Endothelial cell of umbilical vein (primary cell): ENCODE measurements around the gene MEIS3. TPM values are rescaled to one million over a fixed set of nuclear protein-coding genes. Genes with fewer than 3 reads are reported as not detected.

Source experiments
- BruUV-seq: library from RNA; stranded (reverse); fragments of 400-500 nt; replicated peaks from 2 replicates; lab custom pipeline; 2021; lab: Mats Ljungman, UMichigan
- CTCF ChIA-PET: fragments of 300-600, 350-600 bp; sonication (Branson Sonifier 250); formaldehyde crosslinking; loops from one replicate; lab custom pipeline; 2021; ENCODE audit warnings: antibody characterized with exemption, inconsistent platforms; lab: Charles Lee
- POLR2A ChIA-PET: fragments of 300-600, 350-600 bp; sonication (Branson Sonifier 250); formaldehyde crosslinking; loops from one replicate; lab custom pipeline; 2021; ENCODE audit warnings: antibody characterized with exemption, inconsistent platforms; lab: Charles Lee
- DNase-seq: peaks from one replicate; pipeline ENCODE4 v3.0.0-alpha.2; 2011; ENCODE audit warnings: low read depth, low spot score
- FAIRE-seq: peaks from 2 replicates; lab custom pipeline; 2011; peaks lifted over from hg19 to GRCh38; lab: Jason Lieb, UNC
- H2AFZ ChIP-seq: 2 replicates; pipeline ENCODE4 v1.6.0; 2012; ENCODE audit warnings: low read depth, low read length, control low read depth, inconsistent platforms
- H3K27ac ChIP-seq: 2 replicates; pipeline ENCODE4 v1.5.1; 2011; ENCODE audit warnings: low read depth, mild to moderate bottlenecking, control low read depth, low read length, moderate library complexity; ENCODE audit not compliant: insufficient read depth
- H3K27me3 ChIP-seq, 2 experiments: 2 replicates each; pipeline versions ENCODE4 v1.6.0 to v1.6.1; 2011; ENCODE audit warnings: low read length in 2 of 2, mixed read lengths in 1 of 2; ENCODE audit not compliant: control insufficient read depth in 2 of 2, insufficient read depth in 2 of 2
- H3K36me3 ChIP-seq, 2 experiments: 2 replicates in 1 of 2; 3 replicates in 1 of 2; pipeline ENCODE4 v1.5.1; 2011; ENCODE audit warnings: low read length in 2 of 2, mild to moderate bottlenecking in 1 of 2, moderate library complexity in 1 of 2; ENCODE audit not compliant: control insufficient read depth in 2 of 2, insufficient read depth in 2 of 2; ENCODE audit errors: extremely low read depth in 1 of 2
- H3K4me1 ChIP-seq: 3 replicates; pipeline ENCODE4 v1.5.1; 2011; ENCODE audit warnings: mild to moderate bottlenecking, low read length; ENCODE audit not compliant: control insufficient read depth, insufficient read depth; ENCODE audit errors: extremely low read depth
- H3K4me2 ChIP-seq: 2 replicates; pipeline ENCODE4 v1.6.1; 2011; ENCODE audit warnings: low read length, control low read depth, mixed read lengths; ENCODE audit not compliant: insufficient read depth
- H3K4me3 ChIP-seq, 3 experiments: fragments of 200-600 bp in 1 of 3; sonication (generic), shearing (Covaris generic) in 1 of 3; replicated peaks in 1 of 3; 2 replicates each; pipeline ENCODE4 v1.5.1; 2011 to 2016; ENCODE audit warnings: control low read depth in 3 of 3, low read length in 3 of 3, mild to moderate bottlenecking in 2 of 3, inconsistent platforms in 1 of 3, low read depth in 1 of 3, moderate library complexity in 1 of 3; ENCODE audit not compliant: insufficient read depth in 1 of 3
- H3K79me2 ChIP-seq: 2 replicates; pipeline ENCODE4 v1.6.0; 2012; ENCODE audit warnings: low read length, inconsistent platforms; ENCODE audit not compliant: control insufficient read depth, insufficient read depth
- H3K9ac ChIP-seq: replicated peaks from 2 replicates; pipeline ENCODE3; 2011; ENCODE audit warnings: low read length, control low read depth; ENCODE audit not compliant: insufficient read depth; ENCODE audit errors: extremely low read depth
- H3K9me1 ChIP-seq: replicated peaks from 3 replicates; pipeline ENCODE4 v1.6.0; 2011; ENCODE audit warnings: mild to moderate bottlenecking, low read length; ENCODE audit not compliant: control insufficient read depth, insufficient read depth; ENCODE audit errors: extremely low read depth
- H3K9me3 ChIP-seq: replicated peaks from 2 replicates; pipeline ENCODE4 v1.5.1; 2012; ENCODE audit warnings: low read length, inconsistent platforms; ENCODE audit not compliant: control insufficient read depth, insufficient read depth
- H4K20me1 ChIP-seq: replicated peaks from 2 replicates; pipeline ENCODE3; 2011; ENCODE audit warnings: mild to moderate bottlenecking, low read length; ENCODE audit not compliant: control insufficient read depth, insufficient read depth; ENCODE audit errors: extremely low read depth
- CTCF ChIP-seq, 2 donors: IDR thresholded peaks; 1 replicate in 1 of 2; 2 replicates in 1 of 2; pipeline ENCODE4 v1.5.1; 2011; ENCODE audit warnings: low read length in 2 of 2, mild to moderate bottlenecking in 2 of 2, moderate library complexity in 2 of 2, control low read depth in 1 of 2, inconsistent platforms in 1 of 2, low read depth in 1 of 2; ENCODE audit not compliant: insufficient read depth in 1 of 2; ENCODE audit errors: extremely low read depth in 1 of 2
- EZH2 ChIP-seq: IDR thresholded peaks from 2 replicates; pipeline ENCODE4 v1.6.1; 2012; ENCODE audit warnings: borderline replicate concordance, low read depth, mild to moderate bottlenecking, moderate library complexity, low read length, inconsistent platforms; ENCODE audit not compliant: severe bottlenecking
- FOS ChIP-seq: IDR thresholded peaks from 2 replicates; pipeline ENCODE4 v1.6.1; 2011; ENCODE audit warnings: mild to moderate bottlenecking, low read length, moderate library complexity, borderline replicate concordance; ENCODE audit not compliant: insufficient read depth
- GATA2 ChIP-seq: IDR thresholded peaks from 2 replicates; pipeline ENCODE4 v1.7.0; 2011; ENCODE audit warnings: low read depth, mild to moderate bottlenecking, moderate library complexity, mixed read lengths, low read length; ENCODE audit not compliant: insufficient read length, insufficient read depth
- JUN ChIP-seq: IDR thresholded peaks from 2 replicates; pipeline ENCODE4 v1.6.1; 2011; ENCODE audit warnings: borderline replicate concordance, low read depth; ENCODE audit not compliant: insufficient read length, insufficient read depth
- MAX ChIP-seq: IDR thresholded peaks from 2 replicates; pipeline ENCODE4 v1.6.1; 2011; ENCODE audit not compliant: insufficient read depth, insufficient read length
- MYC ChIP-seq: IDR thresholded peaks from one replicate; pipeline ENCODE4 v1.6.1; 2011; ENCODE audit warnings: mild to moderate bottlenecking, low read depth, low read length
- POLR2A ChIP-seq: IDR thresholded peaks from 2 replicates; pipeline ENCODE4 v1.6.1; 2012; ENCODE audit warnings: low read depth, mild to moderate bottlenecking, control low read depth, low read length
- POLR2AphosphoS5 ChIP-seq: IDR thresholded peaks from 2 replicates; pipeline ENCODE4 v1.6.1; 2012; ENCODE audit warnings: low read depth, mild to moderate bottlenecking, control low read depth, low read length, moderate library complexity; ENCODE audit not compliant: insufficient read depth
- dilution Hi-C: fragments of 300-500 bp; cut with MboI; formaldehyde crosslinking; loops from one replicate; pipeline ENCODE4 v1.15.0; 2019; ENCODE audit warnings: low sequenced_read_pairs; ENCODE audit not compliant: extremely low pct_ligation_motif_present
- intact Hi-C: fragments of 100-400 bp; cut with micrococcal nuclease; formaldehyde crosslinking; loops from one replicate; pipeline ENCODE4 v1.10.0; 2022
- polyA plus RNA-seq, 4 experiments: library from polyadenylated mRNA; depleted of rRNA in 3 of 4; stranded (reverse) in 3 of 4; unstranded in 1 of 4; fragments of >200 nt; gene quantifications; 2 replicates each; pipeline versions ENCODE4 v1.2.1 to v1.2.3, GENCODE V29; 2011 to 2012; ENCODE audit warnings: missing spikeins in 1 of 4
- total RNA-seq: library from RNA; stranded (reverse); gene quantifications from 2 replicates; pipeline ENCODE4 v1.2.3, GENCODE V29; 2021

Gene MEIS3
- total and polyA plus RNA-seq, 2 donors (not counting 3 experiments of a cell fraction or from before 2014, with no cell fraction given): 0.42 TPM; not detected in 1

- ChIA-PET POLR2A (no interaction called here), CTCF (no interaction called here)
- TF ChIP-seq GATA2 (no peak), MAX (no peak), JUN (no peak), FOS (no peak), CTCF (IDR thresholded peaks at IDR 0.05; ENCODE audit: extremely low read depth in 1 of 2, insufficient read depth in 1 of 2, low read depth in 1 of 2, low read length in 2 of 2) (no peak), EZH2 (no peak), MYC (no peak), POLR2A (no peak), POLR2AphosphoS5 (no peak)
- Histone ChIP-seq H3K4me3 (no peak overlapping the region), H3K27ac (no peak overlapping the region), H3K9ac (no peak overlapping the region), H3K4me2 (no peak overlapping the region), H3K9me1 (no peaks in the 10 kb centered on the region), H3K4me1 (no peaks in the 10 kb centered on the region), H3K9me3 (no peaks in the 10 kb centered on the region), H3K79me2 (no peaks in the 10 kb centered on the region), H3K36me3 (peaks cover 7 to 66% of the 10 kb centered on the region in 2 experiments), H3K27me3 (no peaks in the 10 kb centered on the region), H4K20me1 (no peaks in the 10 kb centered on the region), H2AFZ (no peak overlapping the region)
- no peak for DNase-seq
- dilution Hi-C loops: no loop called here
- BruUV-seq: no TSS peak
- FAIRE-seq: no peak
- intact Hi-C loops: no loop called here
These were observed 39.9 kb downstream of the MEIS3 start for GRCh38 chr19:47379381-47379938.
